Stimulated activated CD8-positive, alpha-beta memory T cell treated with anti-CD3 and anti-CD28 coated beads, Interleukin-15, amount 100 ng/mL, for 48 hours (primary cell): ENCODE results near the gene TFAP2B.
A peak's percentile ranks its signal among the peaks of the same experiment; 100 is the strongest.

Experiments
- DNase-seq, 2 donors: peaks; one replicate each; pipeline ENCODE4 v3.0.0-alpha.2; 2020; ENCODE audit warnings: low read depth in 2 of 2

Gene TFAP2B

DNA sequence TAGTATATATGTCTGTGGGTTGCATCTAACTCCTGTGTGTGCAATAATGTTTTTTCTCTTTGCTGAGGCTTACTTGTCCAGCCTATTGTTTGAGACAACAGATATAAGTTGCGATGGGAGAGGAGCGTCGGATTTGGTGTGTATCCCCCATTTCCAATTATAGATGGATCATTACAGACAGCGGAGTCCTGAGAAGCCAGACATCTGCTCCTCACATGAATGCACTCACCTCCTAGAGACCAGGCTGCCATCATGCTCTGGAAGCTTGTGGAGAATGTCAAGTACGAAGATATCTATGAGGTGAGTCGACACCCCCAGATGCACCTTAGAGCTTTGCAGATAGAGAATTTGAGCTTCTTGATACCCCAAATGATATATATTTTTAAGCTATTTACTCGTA lies at the start of gene TFAP2B:
Gene TFAP2B, plus strand, starts transcription at position 199 of the 400 bp plus-strand sequence. Its CDS starts 21 bp downstream, at position 220.
- no peak for DNase-seq

DNA sequence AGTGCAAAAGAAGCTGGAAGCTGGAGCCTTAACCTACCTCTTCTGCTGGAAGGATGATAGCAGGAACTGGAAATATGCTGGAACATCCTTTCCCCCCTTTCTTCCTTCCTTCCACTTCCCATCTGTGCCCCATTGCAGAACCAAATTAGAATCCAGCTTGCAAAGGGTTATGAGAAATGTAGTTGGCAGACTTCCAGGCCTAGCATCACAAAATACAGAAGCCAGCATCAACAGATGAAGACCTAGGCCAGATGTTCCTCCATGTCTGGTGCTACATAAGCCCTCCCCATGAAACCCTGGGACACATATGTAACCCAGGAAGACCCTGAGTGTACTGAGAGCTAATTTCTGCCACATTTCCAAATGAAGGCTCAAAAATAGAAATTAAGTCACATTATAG lies 40.0 kb upstream of the TFAP2B start:
- no peak for DNase-seq

DNA sequence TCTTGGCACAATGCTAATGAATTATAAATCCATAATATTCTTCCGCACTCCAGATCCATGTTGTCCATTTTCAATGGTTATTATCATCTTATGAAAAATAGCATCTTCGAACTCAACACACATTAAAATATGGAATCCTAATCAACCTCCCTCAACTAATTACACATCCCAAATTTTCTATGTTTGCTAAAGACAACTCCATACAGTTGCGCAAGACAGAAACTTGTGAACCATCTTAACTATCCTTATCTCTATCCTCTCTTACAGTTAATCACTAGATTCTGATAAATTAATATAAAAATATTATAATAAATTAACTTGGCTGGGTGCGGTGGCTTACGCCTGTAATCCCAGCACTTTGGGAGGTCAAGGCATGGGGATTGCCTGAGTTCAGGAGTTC lies 38.3 kb upstream of the TFAP2B start:
- no peak for DNase-seq

DNA sequence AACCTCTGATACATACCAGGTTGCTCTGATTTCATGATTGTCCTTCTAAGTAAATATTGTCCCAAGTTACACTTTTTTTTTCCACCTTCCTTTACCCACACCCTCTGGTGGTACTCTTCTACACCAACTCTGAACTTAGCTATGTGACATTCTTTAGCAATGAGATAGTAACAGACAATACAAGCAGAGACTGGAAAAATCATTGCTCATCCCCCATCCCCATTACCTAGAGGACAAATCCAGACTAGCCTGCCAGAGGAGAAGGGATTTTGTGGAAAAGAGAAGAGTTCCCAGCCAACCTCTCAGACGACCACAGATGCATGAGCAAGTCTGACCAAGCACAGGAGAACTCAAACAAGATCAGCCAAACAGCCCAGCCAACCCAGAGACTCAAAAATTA lies 32.8 kb upstream of the TFAP2B start:
- DNase-seq, result no peak

DNA sequence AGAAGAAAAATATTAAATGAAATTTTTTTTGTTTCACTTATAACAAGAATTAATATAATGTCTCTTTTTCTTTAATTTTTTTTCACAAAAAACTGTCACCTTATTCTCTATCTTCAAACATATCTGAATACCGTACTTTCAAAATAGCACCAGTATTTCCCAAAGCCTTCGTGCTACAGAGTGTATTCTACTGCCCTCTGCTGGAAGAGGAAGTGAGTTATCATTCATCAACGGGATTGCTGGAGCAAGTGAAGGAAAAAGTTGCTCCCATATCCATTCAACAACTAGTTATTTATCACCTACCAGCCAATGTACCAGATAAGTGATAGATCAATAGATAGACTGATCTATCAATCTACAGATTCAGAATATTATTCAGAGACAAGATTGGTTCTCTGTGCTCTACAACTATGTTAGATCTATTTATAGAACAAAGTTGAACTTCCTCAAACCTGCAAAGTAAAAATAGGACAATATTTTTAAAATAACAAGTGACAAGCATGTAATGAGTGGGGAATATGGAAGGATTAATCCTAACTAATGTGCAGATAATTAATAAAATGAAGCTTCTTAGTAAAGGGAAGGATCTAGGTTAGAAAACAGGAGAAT lies 26.7 kb upstream of the TFAP2B start:
- DNase-seq, result no peak

DNA sequence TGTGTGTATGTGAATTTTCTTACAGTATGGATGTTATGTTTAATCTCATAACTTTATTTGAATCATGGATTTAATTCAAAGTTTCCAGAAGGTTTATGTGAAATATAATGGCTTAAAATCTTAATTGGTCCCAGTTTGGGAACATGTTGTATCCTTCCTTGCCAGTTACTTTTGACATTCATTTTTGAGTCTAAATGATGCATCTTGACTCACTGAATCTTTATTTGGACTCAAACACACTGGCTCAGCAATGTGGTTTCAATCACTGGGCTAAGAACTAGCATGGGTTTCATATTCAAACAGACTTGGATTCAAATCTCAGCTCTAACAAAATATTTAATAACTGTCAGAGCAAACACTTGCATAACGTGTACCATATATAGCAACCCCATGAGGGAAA lies 25.9 kb upstream of the TFAP2B start:
- DNase-seq, result no peak

DNA sequence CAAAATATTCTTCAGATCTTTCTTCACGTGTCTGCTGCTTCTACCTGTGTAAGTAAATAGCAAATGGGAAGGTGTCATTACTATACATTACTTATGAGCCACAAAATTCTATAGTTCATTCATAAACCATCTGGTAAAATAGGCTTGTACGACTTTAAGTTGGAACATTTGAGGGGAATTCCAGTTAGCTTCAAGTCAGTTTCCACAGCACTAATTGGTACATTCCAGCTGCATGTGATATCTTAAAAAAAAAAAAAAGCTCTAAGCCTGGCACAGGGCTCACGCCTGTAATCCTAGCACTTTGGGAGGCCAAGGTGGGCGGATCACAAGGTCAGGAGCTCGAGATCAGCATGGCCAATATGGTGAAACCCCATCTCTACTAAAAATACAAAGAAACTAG lies 23.1 kb upstream of the TFAP2B start:
- DNase-seq, result no peak

DNA sequence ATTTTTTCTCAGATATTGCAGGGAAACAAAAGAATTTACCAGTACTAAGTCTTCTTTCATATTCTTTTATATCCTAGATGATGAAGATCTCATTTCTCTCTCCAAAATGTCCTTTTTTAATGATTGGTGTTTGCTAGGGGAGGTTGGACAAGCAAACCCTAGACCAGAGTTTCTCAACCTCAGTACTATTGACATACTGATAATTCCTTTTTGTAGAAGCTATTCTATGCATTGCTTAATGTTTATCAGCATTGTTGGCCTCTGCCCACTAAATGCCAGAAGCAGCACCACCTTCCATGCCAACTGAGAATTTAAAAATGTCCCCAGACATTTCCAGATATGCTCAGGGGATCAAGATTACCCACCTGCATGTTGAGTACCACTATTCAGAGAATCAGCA lies 14.4 kb upstream of the TFAP2B start:
- DNase-seq, result no peak

DNA sequence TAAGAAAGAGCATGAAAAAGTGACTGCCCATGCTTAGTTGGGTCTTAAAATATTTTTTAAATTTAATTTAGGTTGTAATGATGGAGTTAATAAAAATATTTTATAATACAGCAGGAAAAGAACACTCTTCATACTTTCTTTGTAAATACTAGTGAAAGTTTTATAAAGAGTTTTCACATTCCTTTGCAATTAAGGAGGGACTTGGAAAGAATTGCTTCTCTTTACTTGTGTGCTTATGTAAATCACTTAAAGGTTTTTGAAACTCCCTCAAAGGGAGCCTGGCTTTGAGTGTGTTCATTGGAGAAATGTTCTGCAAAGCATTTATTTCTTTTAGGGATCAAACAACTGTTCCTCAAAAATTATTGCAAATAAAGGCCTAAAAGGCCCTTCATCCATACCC lies 11.6 kb upstream of the TFAP2B start:
- no peak for DNase-seq

DNA sequence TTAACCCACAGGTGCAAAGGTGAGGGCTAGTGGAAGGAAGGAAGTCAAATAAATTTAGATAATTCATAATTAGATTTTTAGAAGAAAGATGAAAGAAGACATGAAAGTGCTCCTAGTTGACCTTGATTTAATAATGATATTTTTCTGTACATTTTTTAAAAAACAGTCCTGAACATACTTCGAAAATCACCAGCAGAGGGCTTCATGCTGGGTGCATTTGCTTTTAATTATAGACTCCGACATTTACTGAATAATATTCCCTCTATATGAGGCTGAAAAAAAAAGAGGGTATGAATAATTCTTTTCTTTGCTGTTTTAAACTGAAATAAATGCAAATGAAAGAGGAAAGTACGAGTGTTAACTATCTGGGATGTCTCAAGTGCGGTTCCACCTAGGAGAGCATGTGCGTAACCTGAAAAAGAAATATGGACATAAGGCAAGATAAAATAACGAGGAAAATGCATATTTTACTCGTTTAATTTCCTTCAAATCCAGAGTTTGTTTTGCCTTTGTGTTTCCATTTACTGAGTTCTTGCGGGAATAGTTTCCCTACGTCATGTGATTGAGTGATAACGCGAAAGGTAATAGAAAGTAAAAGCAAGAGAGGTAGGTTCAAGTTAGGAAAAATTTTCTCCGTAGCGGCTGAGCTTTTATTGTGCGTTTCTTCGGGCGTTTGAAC lies 3.1 kb upstream of the TFAP2B start:
- DNase-seq, result no peak

DNA sequence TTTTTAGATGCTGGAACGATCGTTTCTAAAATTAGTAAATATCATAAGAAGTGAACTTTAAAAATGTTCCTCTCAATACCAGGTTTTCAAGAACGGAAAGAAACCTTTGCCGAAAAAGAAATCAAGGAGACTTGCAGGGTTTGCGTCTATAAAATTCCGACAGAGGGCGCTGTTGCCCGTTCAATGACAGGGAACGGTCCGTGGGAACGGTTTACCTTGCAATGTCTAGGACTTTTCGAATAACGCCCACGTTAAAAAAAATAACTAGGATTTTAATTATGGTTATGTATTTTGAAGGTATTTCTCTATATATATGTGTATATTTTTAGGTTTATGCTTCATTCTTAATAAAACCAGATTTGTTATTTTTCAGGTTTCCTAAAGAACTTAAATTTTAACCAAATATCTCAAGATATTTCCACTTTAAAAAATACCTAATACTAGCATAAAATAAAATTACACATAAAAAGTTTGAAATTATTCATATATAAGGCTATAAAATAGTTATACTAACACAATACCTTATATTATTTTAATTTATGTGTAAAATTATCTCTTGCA lies 2.5 kb upstream of the TFAP2B start:
- DNase-seq, result peak; percentile 22 to 40

DNA sequence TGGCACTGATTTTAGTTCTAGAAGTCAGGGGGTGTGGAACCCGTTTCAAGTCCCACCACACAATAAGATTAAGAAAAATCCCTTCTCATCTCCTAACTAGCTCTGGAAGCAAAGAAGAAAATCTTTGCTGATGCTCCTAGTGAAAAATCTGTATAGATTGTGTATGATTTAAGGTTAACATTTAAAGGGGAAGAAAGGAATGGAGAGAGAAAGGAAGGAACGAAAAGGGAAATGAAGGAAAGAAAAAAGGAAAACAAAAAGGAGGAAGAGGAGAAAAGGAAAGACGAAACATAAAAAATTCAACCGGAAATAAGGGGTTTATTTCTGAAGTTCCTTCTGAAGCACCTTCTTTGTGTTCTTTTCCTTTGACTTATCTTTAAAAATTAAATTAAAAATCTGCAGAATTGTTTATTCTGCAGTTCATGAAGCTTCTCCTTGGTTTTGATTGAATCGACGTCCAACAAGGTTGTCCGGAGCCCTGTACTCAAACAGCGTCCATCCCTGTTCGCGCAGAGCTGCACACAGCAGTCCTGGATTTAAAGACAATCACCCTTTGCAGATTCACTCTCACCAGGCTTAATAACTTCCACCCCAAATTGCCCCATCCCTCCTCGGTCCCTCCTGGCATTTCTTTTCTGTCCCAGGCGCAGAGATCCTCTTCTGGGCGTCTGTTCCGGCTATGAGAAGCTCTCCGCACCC lies 1.6 kb upstream of the TFAP2B start:
- DNase-seq, result no peak

DNA sequence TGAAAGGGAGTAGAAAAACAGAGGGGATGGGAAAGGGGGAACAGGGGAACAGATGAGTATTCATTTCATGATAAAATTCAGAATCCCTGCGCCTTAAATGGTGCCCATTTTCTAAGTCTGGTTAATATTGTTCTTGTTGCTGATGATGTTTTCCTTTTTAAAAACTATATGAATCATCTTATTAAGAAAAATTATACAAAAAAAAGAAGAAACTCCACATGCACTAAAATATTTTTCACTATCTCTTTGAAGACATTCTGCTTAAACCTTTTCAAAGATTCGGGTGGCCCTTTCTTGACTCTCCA lies 1.1 kb upstream of the TFAP2B start:
- DNase-seq, result no peak

DNA sequence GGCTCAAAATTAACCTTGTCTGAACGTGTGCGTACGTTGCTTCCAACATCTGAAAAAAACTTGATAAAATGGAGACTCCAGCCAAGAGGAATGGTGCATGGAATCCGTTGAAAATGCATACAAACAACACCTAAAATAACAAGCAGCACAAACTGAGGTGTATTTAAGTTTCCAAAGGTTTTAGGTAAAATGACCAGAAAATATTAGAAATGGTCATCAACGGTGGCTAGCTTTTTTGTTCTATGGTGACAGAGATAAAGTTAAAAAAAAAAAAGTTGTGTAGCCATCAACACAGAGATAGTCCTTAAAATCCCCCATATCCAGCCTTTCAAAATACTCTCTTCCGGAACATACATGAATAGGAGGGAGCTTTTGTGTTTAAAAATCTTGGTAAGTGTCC lies 651 bp upstream of the TFAP2B start:
- DNase-seq, result no peak

DNA sequence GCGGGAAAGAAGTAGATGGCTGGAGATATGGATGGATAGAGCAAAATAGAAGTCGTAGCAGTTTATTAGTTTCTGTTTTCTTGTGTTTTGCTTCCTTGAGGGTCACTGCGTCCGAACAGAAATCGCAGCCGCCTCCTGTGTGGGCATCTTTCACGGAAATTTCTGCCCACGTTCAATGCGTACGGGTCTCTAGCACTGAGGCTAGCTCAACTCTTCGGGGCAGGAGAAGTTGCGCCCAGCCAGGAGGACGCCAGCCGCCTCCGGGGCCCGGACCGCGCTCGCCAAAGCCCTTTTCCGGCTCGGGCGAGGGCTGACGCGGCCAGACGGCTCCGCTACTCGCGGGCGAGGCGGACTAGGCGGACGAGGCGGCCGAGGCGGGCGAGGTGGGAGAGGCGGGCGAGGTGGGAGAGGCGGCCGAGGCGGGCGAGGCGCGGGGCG lies 814 bp downstream of the TFAP2B start:
- no peak for DNase-seq

DNA sequence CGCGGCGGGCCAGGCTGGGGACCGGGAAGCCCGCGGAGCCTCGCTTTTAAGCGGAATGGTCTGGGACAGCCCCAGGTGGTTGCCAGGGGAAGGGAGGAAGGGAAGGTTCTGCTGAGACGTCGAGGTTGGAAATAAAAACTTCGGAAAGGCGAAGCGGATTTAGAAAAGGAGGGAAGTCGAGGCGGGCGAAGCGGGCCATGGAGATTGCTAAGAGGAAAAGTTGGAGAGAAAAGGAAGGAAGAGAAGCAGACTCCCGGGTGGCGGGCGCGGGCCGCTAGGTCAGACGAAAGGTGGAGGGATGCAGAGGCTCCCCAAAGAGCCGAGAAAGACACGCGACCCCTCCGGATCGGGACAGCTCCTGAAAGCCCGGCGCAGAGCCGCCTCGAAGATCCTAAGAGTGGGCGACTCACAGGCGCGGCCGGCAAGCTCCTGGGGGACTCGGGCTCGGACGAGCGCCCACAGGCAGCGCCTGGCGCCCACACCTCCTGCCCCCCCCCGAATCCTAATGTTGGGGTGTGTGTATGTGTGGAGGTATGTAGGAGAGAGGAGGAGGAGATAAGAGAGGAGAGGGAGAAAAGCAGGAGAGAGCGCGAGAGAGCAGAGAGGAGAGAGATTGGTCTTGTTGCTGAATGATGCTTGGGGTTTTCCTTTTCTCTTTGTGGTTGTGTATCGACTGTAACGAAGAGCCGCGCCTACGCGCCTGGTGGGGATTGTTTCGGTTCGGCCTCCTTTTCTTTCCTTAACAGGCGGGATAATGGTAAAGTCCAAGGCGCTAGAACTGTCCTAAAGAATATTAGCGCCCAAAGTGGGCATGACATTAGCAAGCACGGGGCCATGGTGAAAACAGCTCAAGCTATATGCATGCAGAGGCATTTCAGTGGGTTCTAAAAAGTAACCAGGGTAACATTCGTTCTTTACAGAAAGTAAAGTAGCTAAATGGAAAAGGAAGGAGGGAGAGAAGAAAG lies 1.5 kb downstream of the TFAP2B start:
- DNase-seq, result no peak

DNA sequence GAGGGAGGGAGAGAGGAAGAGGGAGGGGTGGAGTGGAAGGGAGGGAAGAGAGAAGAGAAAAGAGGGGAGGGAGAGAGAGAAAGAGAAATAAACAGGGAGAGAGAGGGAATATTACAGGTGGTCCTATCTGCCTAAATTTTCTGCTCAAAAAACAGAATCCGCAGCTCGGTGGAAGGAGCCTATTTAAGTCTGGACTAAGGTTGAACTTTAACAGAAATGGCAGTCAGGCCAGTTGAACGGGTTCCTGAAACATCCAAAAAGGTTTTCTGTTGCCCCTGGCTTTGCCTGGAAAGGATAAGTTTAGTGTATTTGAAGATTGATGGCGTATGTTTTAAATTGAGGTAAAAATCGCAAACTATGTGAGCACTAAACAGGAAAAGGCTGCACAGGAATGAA lies 2.2 kb downstream of the TFAP2B start:
- DNase-seq, result no peak

DNA sequence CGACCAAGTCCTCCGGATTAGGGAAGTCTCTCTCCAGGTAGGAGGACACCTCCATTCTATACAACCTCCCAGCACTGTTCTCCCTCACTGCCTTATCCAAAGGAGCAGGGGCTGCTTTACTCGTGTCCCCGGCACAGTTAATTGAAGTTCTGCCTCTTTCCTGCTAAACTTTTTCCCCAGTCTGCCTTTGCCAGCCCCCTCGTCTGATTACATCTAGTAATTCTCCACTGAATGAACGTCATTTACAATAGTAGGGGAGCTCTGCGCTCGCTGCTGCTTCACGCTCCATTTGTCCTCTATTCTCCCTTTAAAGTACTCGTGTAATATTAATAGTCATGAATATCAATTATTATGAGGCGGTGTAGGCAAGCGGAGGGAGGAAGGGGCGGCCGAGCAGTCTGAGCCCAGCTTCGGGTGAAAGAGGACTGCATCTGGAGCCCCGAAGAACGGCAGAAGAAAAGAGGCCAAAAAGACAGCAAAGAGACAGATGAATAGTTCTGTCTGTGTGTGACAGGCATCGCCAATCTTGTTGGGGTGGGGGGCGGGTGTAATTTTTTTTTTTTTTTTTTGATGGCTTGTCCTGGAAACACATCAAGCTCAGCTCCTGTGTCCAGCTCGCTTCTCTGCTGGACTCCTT lies 2.9 kb downstream of the TFAP2B start:
- no peak for DNase-seq

DNA sequence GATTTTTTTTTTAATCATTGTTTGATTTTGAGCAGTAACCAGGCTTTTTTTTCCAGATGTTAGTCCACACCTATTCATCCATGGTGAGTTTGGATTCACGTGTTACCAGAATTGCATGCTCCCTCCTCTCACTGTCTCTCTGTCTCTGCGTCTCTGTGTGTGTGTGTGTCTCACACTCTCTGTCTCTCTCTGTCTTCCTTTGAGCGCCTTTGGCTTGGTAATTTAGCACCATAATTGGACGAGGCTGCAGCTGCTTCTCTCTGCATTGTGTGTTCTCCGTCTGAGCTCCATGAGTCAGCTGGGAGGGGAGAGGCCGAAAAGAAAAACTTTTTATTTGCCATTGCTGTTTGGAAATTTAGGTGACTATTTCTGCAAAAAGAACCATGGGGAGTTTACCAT lies 3.4 kb downstream of the TFAP2B start:
- DNase-seq, result no peak

DNA sequence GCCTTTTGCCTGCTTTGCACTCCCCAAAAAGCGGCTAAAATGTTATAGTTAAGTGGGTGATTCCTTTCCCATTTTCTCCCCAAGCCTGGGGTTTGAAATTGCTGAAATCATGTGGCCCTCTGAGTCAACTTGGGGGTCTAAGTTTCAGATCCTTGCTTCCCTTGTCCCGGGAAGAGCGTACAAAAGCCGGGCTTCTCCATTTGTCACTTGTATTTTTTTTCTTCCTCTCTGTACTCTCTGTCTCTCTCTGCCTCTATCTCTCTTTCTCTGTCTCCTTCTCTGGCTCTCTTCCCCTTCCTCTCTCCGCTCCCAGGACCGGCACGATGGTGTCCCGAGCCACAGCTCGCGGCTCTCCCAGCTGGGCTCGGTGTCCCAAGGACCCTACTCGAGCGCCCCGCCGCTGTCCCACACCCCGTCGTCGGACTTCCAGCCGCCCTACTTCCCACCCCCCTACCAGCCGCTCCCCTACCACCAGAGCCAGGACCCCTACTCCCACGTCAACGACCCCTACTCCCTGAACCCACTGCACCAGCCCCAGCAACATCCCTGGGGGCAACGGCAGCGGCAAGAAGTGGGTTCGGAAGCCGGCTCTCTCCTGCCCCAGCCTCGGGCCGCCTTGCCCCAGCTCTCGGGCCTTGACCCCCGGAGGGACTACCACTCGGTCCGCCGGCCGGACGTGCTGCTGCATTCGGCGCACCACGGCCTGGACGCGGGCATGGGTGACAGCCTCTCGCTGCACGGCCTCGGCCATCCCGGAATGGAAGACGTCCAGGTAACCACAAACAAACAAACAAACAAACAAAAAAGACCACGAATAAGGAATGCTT lies 4.6 kb downstream of the TFAP2B start:
- DNase-seq, result no peak

DNA sequence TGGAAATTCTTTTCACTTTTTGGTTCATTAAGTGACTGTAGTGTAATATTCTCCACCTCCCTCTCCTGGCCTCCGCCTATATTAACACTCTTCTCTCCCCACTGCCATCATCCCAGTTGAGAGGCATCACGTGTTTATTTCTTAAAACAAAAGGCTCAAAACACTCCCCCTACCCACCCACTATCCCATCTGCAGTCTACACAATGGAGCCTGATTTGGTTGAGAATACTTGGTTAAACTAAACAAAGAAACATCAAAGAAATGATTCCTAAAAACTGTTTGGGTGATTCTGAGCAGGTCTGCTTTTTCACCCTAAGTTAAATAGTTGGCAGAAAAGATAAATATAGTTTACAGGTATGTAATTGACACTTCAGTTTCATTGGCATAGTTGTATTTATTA lies 5.9 kb downstream of the TFAP2B start:
- DNase-seq, result no peak
